HUES6 (cell line): ENCODE data around the gene STX3.
"Not testable (repeated sequence)": the region's sequence is repeated elsewhere in the genome, so short reads cannot be mapped to it uniquely, and the experiment has no call there.

Source experiments
- H3K27ac ChIP-seq: 2 replicates; pipeline ENCODE4 v1.7.0; 2013; ENCODE audit warnings: low read depth, mild to moderate bottlenecking, low read length, inconsistent platforms
- H3K27me3 ChIP-seq: 2 replicates; pipeline ENCODE4 v1.6.1; 2013; ENCODE audit warnings: low read length; ENCODE audit not compliant: control insufficient read depth, insufficient read depth
- H3K36me3 ChIP-seq: 2 replicates; pipeline ENCODE4 v1.6.1; 2013; ENCODE audit warnings: low read length; ENCODE audit not compliant: control insufficient read depth, insufficient read depth
- H3K4me1 ChIP-seq: 2 replicates; pipeline ENCODE4 v1.6.1; 2013; ENCODE audit warnings: low read length; ENCODE audit not compliant: control insufficient read depth, insufficient read depth
- H3K4me3 ChIP-seq: 2 replicates; pipeline ENCODE4 v1.5.1; 2013; ENCODE audit warnings: low read depth, low read length
- H3K9ac ChIP-seq: one replicate; pipeline ENCODE4 v1.6.1; 2013; ENCODE audit warnings: mild to moderate bottlenecking, low read length
- H3K9me3 ChIP-seq: 2 replicates; pipeline ENCODE4 v1.6.1; 2013; ENCODE audit warnings: low read depth, low read length; ENCODE audit not compliant: control insufficient read depth, insufficient read depth

Gene STX3

GRCh38 chr11:59839615-59840014, 84.4 kb downstream of the STX3 start:
- H3K4me3 ChIP-seq, result no peak overlapping the region
- H3K27ac ChIP-seq, result no peak overlapping the region
- no peaks in the 10 kb centered on the region for H3K4me1 ChIP-seq
- H3K27me3 ChIP-seq, result no peaks in the 10 kb centered on the region
- no peaks in the 10 kb centered on the region for H3K9me3 ChIP-seq
- no peaks in the 10 kb centered on the region for H3K36me3 ChIP-seq
- no peak overlapping the region for H3K9ac ChIP-seq

GRCh38 chr11:59841514-59841913, 86.3 kb downstream of the STX3 start:
- no peaks in the 10 kb centered on the region for H3K9me3 ChIP-seq
- no peak overlapping the region for H3K27ac ChIP-seq
- no peaks in the 10 kb centered on the region for H3K36me3 ChIP-seq
- H3K4me1 ChIP-seq, result peaks cover 1% of the 10 kb centered on the region; the same call in 1 of the 2 replicates
- no peaks in the 10 kb centered on the region for H3K27me3 ChIP-seq
- no peak overlapping the region for H3K4me3 ChIP-seq
- H3K9ac ChIP-seq, result no peak overlapping the region

GRCh38 chr11:59842316-59842715, 87.1 kb downstream of the STX3 start:
- H3K36me3 ChIP-seq, result no peaks in the 10 kb centered on the region
- H3K9me3 ChIP-seq, result no peaks in the 10 kb centered on the region
- no peak overlapping the region for H3K9ac ChIP-seq
- no peaks in the 10 kb centered on the region for H3K27me3 ChIP-seq
- H3K27ac ChIP-seq, result no peak overlapping the region
- H3K4me3 ChIP-seq, result no peak overlapping the region
- H3K4me1 ChIP-seq, result peaks cover 6% of the 10 kb centered on the region; the same call in 1 of the 2 replicates

- Histone ChIP-seq H3K4me3 (no peak within 1 kb of the TSS), H3K9me3 (no peaks in the 10 kb centered on the region), H3K4me1 (peaks cover 6% of the 10 kb centered on the region; the same call in 1 of the 2 replicates), H3K27me3 (no peaks in the 10 kb centered on the region), H3K27ac (no peak within 1 kb of the TSS), H3K36me3 (no peaks in the 10 kb centered on the region), H3K9ac (no peak within 1 kb of the TSS)
Observed at GRCh38 chr11:59845399-59845798, 90.2 kb downstream of the STX3 start, which contains the start of gene CBLIF. TSS of gene CBLIF (minus strand) at chr11:59845499. CDS start at chr11:59845453, 46 bp downstream.

GRCh38 chr11:59846556-59846955, 91.4 kb downstream of the STX3 start:
- Histone ChIP-seq H3K4me3 (no peak overlapping the region), H3K27ac (no peak overlapping the region), H3K9me3 (no peaks in the 10 kb centered on the region), H3K27me3 (no peaks in the 10 kb centered on the region), H3K36me3 (no peaks in the 10 kb centered on the region), H3K4me1 (peaks cover 6% of the 10 kb centered on the region; the same call in 1 of the 2 replicates), H3K9ac (no peak overlapping the region)

GRCh38 chr11:59847626-59848025, 92.5 kb downstream of the STX3 start:
- Histone ChIP-seq H3K4me1 (peaks cover 6% of the 10 kb centered on the region; the same call in 1 of the 2 replicates), H3K4me3 (no peak overlapping the region)

GRCh38 chr11:59848439-59848838, 93.3 kb downstream of the STX3 start:
- not testable (repeated sequence) for H3K9ac ChIP-seq, H3K9me3 ChIP-seq, H3K4me1 ChIP-seq, H3K27ac ChIP-seq, H3K36me3 ChIP-seq, H3K27me3 ChIP-seq, H3K4me3 ChIP-seq

More at GRCh38 chr11:59847626-59848025, 92.5 kb downstream of the STX3 start:
- Histone ChIP-seq H3K27ac (no peak overlapping the region), H3K9ac (no peak overlapping the region), H3K27me3 (no peaks in the 10 kb centered on the region), H3K9me3 (no peaks in the 10 kb centered on the region), H3K36me3 (no peaks in the 10 kb centered on the region)

- Histone ChIP-seq H3K4me1 (peaks cover 6% of the 10 kb centered on the region; the same call in 1 of the 2 replicates), H3K9ac (no peak overlapping the region), H3K27me3 (no peaks in the 10 kb centered on the region), H3K4me3 (no peak overlapping the region), H3K27ac (no peak overlapping the region), H3K36me3 (no peaks in the 10 kb centered on the region), H3K9me3 (no peaks in the 10 kb centered on the region)
Observed at GRCh38 chr11:59849129-59849528, 94.0 kb downstream of the STX3 start.

GRCh38 chr11:59849551-59849950, 94.4 kb downstream of the STX3 start:
- not testable (repeated sequence) for H3K9ac ChIP-seq, H3K4me3 ChIP-seq, H3K27me3 ChIP-seq, H3K9me3 ChIP-seq, H3K4me1 ChIP-seq, H3K36me3 ChIP-seq, H3K27ac ChIP-seq

- not testable (repeated sequence) for H3K36me3 ChIP-seq, H3K9ac ChIP-seq, H3K27ac ChIP-seq, H3K4me3 ChIP-seq, H3K27me3 ChIP-seq, H3K4me1 ChIP-seq, H3K9me3 ChIP-seq
Observed at GRCh38 chr11:59851416-59851815, 96.2 kb downstream of the STX3 start.

- H3K4me1 ChIP-seq, result peaks cover 16% of the 10 kb centered on the region
- H3K4me3 ChIP-seq, result no peak overlapping the region
- H3K9ac ChIP-seq, result no peak overlapping the region
- H3K36me3 ChIP-seq, result no peaks in the 10 kb centered on the region
- no peaks in the 10 kb centered on the region for H3K27me3 ChIP-seq
- no peak overlapping the region for H3K27ac ChIP-seq
- H3K9me3 ChIP-seq, result no peaks in the 10 kb centered on the region
Observed at GRCh38 chr11:59854871-59855270, 99.7 kb downstream of the STX3 start.
